Measurements from ENCODE around the gene SNTN.

SNTN gene

DNA sequence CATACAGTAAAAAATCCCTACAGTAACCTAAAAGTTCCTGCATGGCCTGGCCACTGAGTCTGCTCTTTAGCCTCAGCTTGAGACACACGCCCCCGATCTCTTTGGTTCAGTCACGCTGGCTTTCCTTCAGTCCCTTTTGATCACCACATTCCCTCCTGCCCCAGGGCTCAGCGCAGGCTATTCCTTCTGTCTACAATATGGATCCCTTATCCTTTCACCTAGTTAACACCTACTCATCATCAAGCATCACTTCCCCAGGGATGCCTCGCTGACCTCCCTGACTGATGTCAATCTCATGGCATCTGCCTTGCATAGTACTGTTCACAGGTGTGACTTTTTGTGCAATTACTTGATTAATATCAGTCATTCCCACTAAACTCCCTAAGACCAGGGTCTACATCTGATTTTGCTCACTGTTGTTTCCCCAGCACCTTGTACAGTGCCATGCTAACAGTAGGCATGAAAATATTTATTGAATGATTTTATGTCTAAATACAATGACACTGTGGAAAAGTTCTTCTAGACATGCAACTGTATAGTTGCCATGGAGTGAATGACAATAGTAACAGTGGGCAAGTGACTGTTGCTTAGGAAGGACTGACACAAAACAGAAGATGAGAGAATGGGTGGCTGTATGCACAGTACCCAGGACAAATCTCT, at the start of gene SNTN:
Gene SNTN (plus strand): TSS at position 610 of the 660 bp plus-strand sequence. CDS start 13 bp downstream, at position 623.
- no peaks in the 10 kb centered on the region for H3K4me1 ChIP-seq (ENCODE audit: control insufficient read depth, insufficient read depth, low read length)
- H3K4me3 ChIP-seq (ENCODE audit: low read depth, low read length) = no peak within 1 kb of the TSS
- H3K9me3 ChIP-seq (ENCODE audit: control insufficient read depth, insufficient read depth, low read length) = no peaks in the 10 kb centered on the region
- no peaks in the 10 kb centered on the region for H3K36me3 ChIP-seq (ENCODE audit: control insufficient read depth, insufficient read depth, low read length)
- no peaks in the 10 kb centered on the region for H3K27me3 ChIP-seq (ENCODE audit: control insufficient read depth, insufficient read depth, low read length)
- no peak within 1 kb of the TSS for H3K9ac ChIP-seq (ENCODE audit: low read depth, low read length)

GRCh38 chr3:63607716-63608115, 44.8 kb upstream of the SNTN start:
- H3K4me3 ChIP-seq (ENCODE audit: low read depth, low read length) = no peak overlapping the region
- H3K27me3 ChIP-seq (ENCODE audit: control insufficient read depth, insufficient read depth, low read length) = no peaks in the 10 kb centered on the region
- no peaks in the 10 kb centered on the region for H3K4me1 ChIP-seq (ENCODE audit: control insufficient read depth, insufficient read depth, low read length)
- no peaks in the 10 kb centered on the region for H3K36me3 ChIP-seq (ENCODE audit: control insufficient read depth, insufficient read depth, low read length)
- no peaks in the 10 kb centered on the region for H3K9me3 ChIP-seq (ENCODE audit: control insufficient read depth, insufficient read depth, low read length)
- no peak overlapping the region for H3K9ac ChIP-seq (ENCODE audit: low read depth, low read length)

DNA sequence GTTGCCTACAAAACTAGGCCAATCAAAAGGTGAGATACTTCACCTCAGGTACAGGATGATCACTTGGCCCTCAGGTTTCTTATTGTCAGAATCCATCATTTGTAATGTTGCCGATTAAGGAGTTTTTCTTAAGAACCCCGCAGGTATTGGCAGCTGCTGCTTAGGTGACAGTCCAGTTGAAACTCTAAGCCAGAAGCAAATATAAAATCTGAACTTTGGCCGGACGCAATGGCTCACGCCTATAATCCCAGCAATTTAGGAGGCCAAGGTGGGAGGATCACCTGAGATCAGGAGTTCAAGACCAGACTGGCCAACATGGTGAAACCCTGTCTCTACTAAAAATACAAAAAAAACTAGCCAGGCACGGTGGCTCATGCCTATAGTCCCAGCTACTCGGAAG, 43.1 kb upstream of the SNTN start:
- no peaks in the 10 kb centered on the region for H3K9me3 ChIP-seq (ENCODE audit: control insufficient read depth, insufficient read depth, low read length)
- no peaks in the 10 kb centered on the region for H3K4me1 ChIP-seq (ENCODE audit: control insufficient read depth, insufficient read depth, low read length)
- no peaks in the 10 kb centered on the region for H3K27me3 ChIP-seq (ENCODE audit: control insufficient read depth, insufficient read depth, low read length)
- H3K9ac ChIP-seq (ENCODE audit: low read depth, low read length) = no peak overlapping the region
- H3K36me3 ChIP-seq (ENCODE audit: control insufficient read depth, insufficient read depth, low read length) = no peaks in the 10 kb centered on the region
- no peak overlapping the region for H3K4me3 ChIP-seq (ENCODE audit: low read depth, low read length)

DNA sequence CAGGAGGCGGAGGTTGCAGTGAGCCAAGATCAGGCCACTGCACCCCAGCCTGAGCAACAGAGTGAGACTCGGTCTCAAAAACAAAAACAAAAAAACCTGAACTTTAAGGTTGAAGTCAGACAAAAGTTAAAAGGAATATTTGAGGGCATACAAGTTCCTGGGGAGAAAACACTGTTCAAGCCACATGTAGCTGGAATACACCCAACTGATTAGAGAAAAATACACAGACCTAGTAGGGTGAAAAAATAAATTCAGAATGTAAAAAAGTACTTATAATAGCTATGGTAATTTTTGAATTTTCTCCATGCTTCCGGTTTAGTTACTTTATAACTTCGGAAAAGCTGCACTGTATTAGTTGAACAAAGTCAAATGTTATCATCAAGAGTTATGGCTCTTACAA, 42.6 kb upstream of the SNTN start:
- H3K27me3 ChIP-seq (ENCODE audit: control insufficient read depth, insufficient read depth, low read length) = no peaks in the 10 kb centered on the region
- H3K4me3 ChIP-seq (ENCODE audit: low read depth, low read length) = no peak overlapping the region
- H3K9me3 ChIP-seq (ENCODE audit: control insufficient read depth, insufficient read depth, low read length) = no peaks in the 10 kb centered on the region
- no peak overlapping the region for H3K9ac ChIP-seq (ENCODE audit: low read depth, low read length)
- H3K4me1 ChIP-seq (ENCODE audit: control insufficient read depth, insufficient read depth, low read length) = no peaks in the 10 kb centered on the region
- no peaks in the 10 kb centered on the region for H3K36me3 ChIP-seq (ENCODE audit: control insufficient read depth, insufficient read depth, low read length)

GRCh38 chr3:63611382-63611781, 41.1 kb upstream of the SNTN start:
- Histone ChIP-seq H3K4me1 (ENCODE audit: control insufficient read depth, insufficient read depth, low read length) (no peaks in the 10 kb centered on the region), H3K9ac (ENCODE audit: low read depth, low read length) (no peak overlapping the region), H3K9me3 (ENCODE audit: control insufficient read depth, insufficient read depth, low read length) (no peaks in the 10 kb centered on the region), H3K27me3 (ENCODE audit: control insufficient read depth, insufficient read depth, low read length) (no peaks in the 10 kb centered on the region), H3K36me3 (ENCODE audit: control insufficient read depth, insufficient read depth, low read length) (no peaks in the 10 kb centered on the region), H3K4me3 (ENCODE audit: low read depth, low read length) (no peak overlapping the region)

DNA sequence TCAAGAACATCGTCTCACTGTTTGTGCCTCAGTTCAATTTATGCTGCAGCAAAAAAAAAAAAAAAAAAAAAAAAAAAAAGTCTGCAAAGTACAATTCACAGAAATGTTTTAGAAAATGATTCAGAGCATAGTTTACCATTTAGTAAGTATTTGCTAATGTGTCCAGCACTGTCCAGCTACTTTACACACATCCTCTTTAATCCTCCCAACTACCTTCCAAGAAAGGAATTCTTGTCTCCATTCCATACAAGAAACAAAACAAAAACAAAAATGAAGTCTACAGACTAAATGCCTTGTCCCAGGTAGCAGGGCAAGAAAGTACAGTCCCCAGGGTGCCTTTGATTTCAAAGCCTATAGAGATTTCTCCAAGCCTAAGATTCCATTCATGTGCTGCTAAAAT, 38.9 kb upstream of the SNTN start:
- Histone ChIP-seq H3K36me3 (ENCODE audit: control insufficient read depth, insufficient read depth, low read length) (no peaks in the 10 kb centered on the region), H3K27me3 (ENCODE audit: control insufficient read depth, insufficient read depth, low read length) (no peaks in the 10 kb centered on the region), H3K4me3 (ENCODE audit: low read depth, low read length) (no peak overlapping the region), H3K9me3 (ENCODE audit: control insufficient read depth, insufficient read depth, low read length) (no peaks in the 10 kb centered on the region), H3K9ac (ENCODE audit: low read depth, low read length) (no peak overlapping the region), H3K4me1 (ENCODE audit: control insufficient read depth, insufficient read depth, low read length) (peaks cover under 1% of the 10 kb centered on the region)

DNA sequence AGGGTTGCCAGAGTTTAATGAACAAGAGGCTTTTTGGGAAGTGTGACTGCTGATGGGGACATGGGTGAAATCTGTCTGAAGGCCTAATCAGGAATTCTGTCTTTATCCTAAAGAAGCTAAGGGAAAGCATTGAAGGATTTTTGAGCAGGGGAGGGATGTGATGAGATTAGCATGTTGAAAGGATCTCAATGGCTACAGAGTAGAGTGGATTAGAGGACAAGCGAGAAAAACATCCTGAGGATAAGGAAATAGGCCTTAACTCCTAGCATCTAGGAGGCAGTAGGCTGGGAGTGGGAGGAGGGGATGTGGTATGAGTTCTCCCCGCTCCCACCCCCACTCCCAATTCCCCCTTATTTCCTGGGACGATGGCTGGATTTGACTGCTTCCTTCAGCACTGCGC, 35.1 kb upstream of the SNTN start:
- H3K36me3 ChIP-seq (ENCODE audit: control insufficient read depth, insufficient read depth, low read length) = no peaks in the 10 kb centered on the region
- no peaks in the 10 kb centered on the region for H3K27me3 ChIP-seq (ENCODE audit: control insufficient read depth, insufficient read depth, low read length)
- H3K9ac ChIP-seq (ENCODE audit: low read depth, low read length) = no peak overlapping the region
- peaks cover 4% of the 10 kb centered on the region for H3K4me1 ChIP-seq (ENCODE audit: control insufficient read depth, insufficient read depth, low read length)
- H3K9me3 ChIP-seq (ENCODE audit: control insufficient read depth, insufficient read depth, low read length) = no peaks in the 10 kb centered on the region
- no peak overlapping the region for H3K4me3 ChIP-seq (ENCODE audit: low read depth, low read length)

DNA sequence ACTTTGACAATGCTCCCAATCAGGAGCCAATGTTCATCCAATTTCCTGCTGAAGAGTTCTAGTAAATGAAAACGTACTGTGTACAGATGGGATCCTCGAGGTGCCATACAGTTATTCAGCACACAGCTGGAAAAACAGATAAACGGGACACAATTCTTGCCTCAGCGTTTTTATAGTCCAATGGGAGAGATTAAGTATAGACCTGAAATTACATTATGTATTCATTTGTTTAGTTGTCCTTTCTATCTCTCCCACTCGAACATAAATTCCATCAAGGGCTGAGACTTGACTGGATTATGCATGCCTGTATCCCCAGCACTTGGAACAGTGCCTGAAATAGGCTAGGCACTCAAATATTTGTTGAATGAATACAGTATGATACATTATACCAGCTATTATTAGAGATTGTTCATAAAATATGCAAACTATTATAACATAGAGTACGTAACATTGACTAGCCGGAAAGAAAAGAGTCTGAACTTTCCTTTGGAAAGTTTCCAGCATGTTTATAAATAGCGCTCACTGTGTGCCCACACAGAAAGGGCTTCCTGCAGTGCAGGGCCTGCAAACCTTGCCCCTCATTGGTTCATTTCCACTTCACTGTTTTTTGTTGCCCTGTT, 27.4 kb upstream of the SNTN start:
- Histone ChIP-seq H3K9me3 (ENCODE audit: control insufficient read depth, insufficient read depth, low read length) (no peaks in the 10 kb centered on the region), H3K27me3 (ENCODE audit: control insufficient read depth, insufficient read depth, low read length) (no peaks in the 10 kb centered on the region), H3K9ac (ENCODE audit: low read depth, low read length) (no peak overlapping the region)

GRCh38 chr3:63631670-63632069, 20.8 kb upstream of the SNTN start:
- H3K4me3 ChIP-seq (ENCODE audit: low read depth, low read length) = no peak overlapping the region
- H3K27me3 ChIP-seq (ENCODE audit: control insufficient read depth, insufficient read depth, low read length) = no peaks in the 10 kb centered on the region
- no peaks in the 10 kb centered on the region for H3K4me1 ChIP-seq (ENCODE audit: control insufficient read depth, insufficient read depth, low read length)
- H3K36me3 ChIP-seq (ENCODE audit: control insufficient read depth, insufficient read depth, low read length) = no peaks in the 10 kb centered on the region
- no peaks in the 10 kb centered on the region for H3K9me3 ChIP-seq (ENCODE audit: control insufficient read depth, insufficient read depth, low read length)
- H3K9ac ChIP-seq (ENCODE audit: low read depth, low read length) = no peak overlapping the region

More for the DNA sequence above, 27.4 kb upstream of the SNTN start:
- no peak overlapping the region for H3K4me3 ChIP-seq (ENCODE audit: low read depth, low read length)
- H3K36me3 ChIP-seq (ENCODE audit: control insufficient read depth, insufficient read depth, low read length) = no peaks in the 10 kb centered on the region
- peaks cover 7% of the 10 kb centered on the region for H3K4me1 ChIP-seq (ENCODE audit: control insufficient read depth, insufficient read depth, low read length)

GRCh38 chr3:63635186-63635585, 17.3 kb upstream of the SNTN start:
- Histone ChIP-seq H3K36me3 (ENCODE audit: control insufficient read depth, insufficient read depth, low read length) (no peaks in the 10 kb centered on the region), H3K4me3 (ENCODE audit: low read depth, low read length) (no peak overlapping the region), H3K9me3 (ENCODE audit: control insufficient read depth, insufficient read depth, low read length) (no peaks in the 10 kb centered on the region), H3K9ac (ENCODE audit: low read depth, low read length) (no peak overlapping the region), H3K27me3 (ENCODE audit: control insufficient read depth, insufficient read depth, low read length) (no peaks in the 10 kb centered on the region), H3K4me1 (ENCODE audit: control insufficient read depth, insufficient read depth, low read length) (no peaks in the 10 kb centered on the region)

DNA sequence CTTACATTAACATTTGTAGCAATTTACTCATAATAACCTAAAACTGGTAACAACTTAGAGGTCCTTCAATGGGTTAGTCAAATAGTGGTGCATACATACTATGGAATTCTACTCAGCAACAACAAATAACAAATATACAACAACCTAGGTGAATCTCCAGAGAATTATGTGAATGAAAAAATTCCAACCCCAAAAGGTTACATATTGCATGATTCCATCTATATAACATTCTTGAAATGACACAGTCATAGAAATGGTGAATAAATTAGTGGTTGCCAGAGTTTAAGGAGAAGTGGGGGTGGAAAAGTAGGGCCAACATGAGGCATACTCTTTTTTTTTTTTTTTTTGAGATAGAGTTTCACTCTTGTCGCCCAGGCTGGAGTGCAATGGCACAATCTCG, 12.7 kb upstream of the SNTN start:
- Histone ChIP-seq H3K9ac (ENCODE audit: low read depth, low read length) (no peak overlapping the region), H3K4me3 (ENCODE audit: low read depth, low read length) (no peak overlapping the region), H3K27me3 (ENCODE audit: control insufficient read depth, insufficient read depth, low read length) (no peaks in the 10 kb centered on the region), H3K9me3 (ENCODE audit: control insufficient read depth, insufficient read depth, low read length) (no peaks in the 10 kb centered on the region), H3K4me1 (ENCODE audit: control insufficient read depth, insufficient read depth, low read length) (peaks cover 3% of the 10 kb centered on the region), H3K36me3 (ENCODE audit: control insufficient read depth, insufficient read depth, low read length) (no peaks in the 10 kb centered on the region)

DNA sequence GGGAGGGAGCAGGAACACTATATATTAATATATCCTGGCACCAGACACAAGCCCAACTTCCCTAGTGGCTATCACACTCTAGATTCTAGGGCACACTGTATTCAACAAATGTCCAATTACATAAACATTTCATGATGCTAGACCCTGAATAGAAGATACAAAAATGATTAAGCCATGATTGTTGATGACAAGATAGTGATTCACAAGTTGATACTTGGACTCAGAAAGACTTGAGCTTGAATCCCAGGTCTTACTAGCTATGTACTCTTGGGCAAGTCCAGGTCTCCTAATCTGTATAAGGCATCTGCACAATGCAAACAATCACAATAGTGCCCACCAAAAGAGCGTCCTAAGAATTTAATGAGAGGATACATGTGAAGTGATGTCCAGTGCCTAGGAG, 10.0 kb upstream of the SNTN start:
- Histone ChIP-seq H3K9ac (ENCODE audit: low read depth, low read length) (no peak overlapping the region), H3K4me1 (ENCODE audit: control insufficient read depth, insufficient read depth, low read length) (peaks cover 3% of the 10 kb centered on the region), H3K27me3 (ENCODE audit: control insufficient read depth, insufficient read depth, low read length) (no peaks in the 10 kb centered on the region), H3K9me3 (ENCODE audit: control insufficient read depth, insufficient read depth, low read length) (no peaks in the 10 kb centered on the region), H3K36me3 (ENCODE audit: control insufficient read depth, insufficient read depth, low read length) (no peaks in the 10 kb centered on the region), H3K4me3 (ENCODE audit: low read depth, low read length) (no peak overlapping the region)
